Muscle layer of duodenum (tissue), 2 donors: ENCODE data around the gene KLK1.
"Not testable (repeated sequence)": the region's sequence is repeated elsewhere in the genome, so short reads cannot be mapped to it uniquely, and the experiment has no call there.

ENCODE experiments used
- H3K27ac ChIP-seq: one replicate; pipeline ENCODE4 v1.7.0; 2013; ENCODE audit warnings: mild to moderate bottlenecking, low read length
- H3K27me3 ChIP-seq: one replicate; pipeline ENCODE4 v1.7.0; 2013; ENCODE audit warnings: low read depth, mild to moderate bottlenecking, control low read depth, low read length
- H3K36me3 ChIP-seq, 2 donors: one replicate each; pipeline ENCODE4 v1.7.0; 2013; ENCODE audit warnings: low read length in 2 of 2, control low read depth in 1 of 2, mild to moderate bottlenecking in 1 of 2; ENCODE audit not compliant: insufficient read depth in 2 of 2, control insufficient read depth in 1 of 2
- H3K4me1 ChIP-seq, 2 donors: one replicate each; pipeline ENCODE4 v1.7.0; 2013; ENCODE audit warnings: low read length in 2 of 2, mild to moderate bottlenecking in 2 of 2, control low read depth in 1 of 2, moderate library complexity in 1 of 2; ENCODE audit not compliant: insufficient read depth in 2 of 2, control insufficient read depth in 1 of 2
- H3K4me3 ChIP-seq, 2 donors: one replicate each; pipeline ENCODE4 v1.7.0; 2013; ENCODE audit warnings: low read length in 2 of 2, low read depth in 1 of 2, mild to moderate bottlenecking in 1 of 2
- H3K9me3 ChIP-seq, 2 donors: one replicate each; pipeline ENCODE4 v1.7.0; 2013; ENCODE audit warnings: low read length in 2 of 2, control low read depth in 1 of 2, mild to moderate bottlenecking in 1 of 2; ENCODE audit not compliant: control insufficient read depth in 1 of 2
- donor health status: healthy.

The KLK1 gene

DNA sequence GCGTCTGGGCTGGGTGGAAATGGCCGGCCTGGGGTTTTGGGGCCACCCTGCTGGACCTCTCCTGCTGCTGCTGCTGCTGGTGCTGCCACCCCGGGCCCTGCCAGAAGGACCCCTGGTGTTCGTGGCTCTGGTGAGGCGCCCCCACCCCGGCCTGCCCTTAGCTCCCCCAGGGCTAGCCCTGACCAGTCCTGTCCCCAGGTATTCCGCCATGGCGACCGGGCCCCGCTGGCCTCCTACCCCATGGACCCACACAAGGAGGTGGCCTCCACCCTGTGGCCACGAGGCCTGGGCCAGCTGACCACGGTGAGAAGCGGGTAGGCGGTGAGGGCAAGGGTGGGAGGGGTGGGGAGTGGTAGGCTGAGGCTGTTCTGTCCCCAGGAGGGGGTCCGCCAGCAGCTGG, 33.2 kb downstream of the KLK1 start, which contains the start of gene ACP4:
ACP4 (plus strand) TSS at position 20 of the 400 bp plus-strand sequence; CDS start at position 20, 0 bp downstream.
- Histone ChIP-seq H3K4me1 (no peaks in the 10 kb centered on the region), H3K9me3 (no peaks in the 10 kb centered on the region), H3K4me3 (no peak within 1 kb of the TSS)

DNA sequence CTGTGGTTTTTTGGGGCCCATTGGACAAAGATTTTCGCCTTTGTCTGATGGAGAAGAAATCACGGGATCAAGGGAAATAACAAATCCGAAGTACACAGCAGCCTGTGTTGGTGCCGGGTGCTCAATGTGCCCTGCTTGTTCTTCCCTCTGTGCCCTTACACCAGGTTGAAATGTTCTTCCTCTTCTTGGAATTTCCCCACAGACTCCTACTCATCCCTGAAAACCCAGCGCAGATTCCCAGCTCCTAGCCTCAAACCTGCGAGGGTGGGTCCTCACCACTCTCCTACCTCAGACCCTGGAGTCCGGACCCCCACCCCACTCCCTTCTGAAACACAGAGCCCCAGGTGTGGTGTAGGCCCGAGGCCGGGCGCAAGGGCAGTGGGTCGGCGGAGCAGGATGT, 38.3 kb downstream of the KLK1 start:
- H3K4me3 ChIP-seq = no peak overlapping the region
- no peaks in the 10 kb centered on the region for H3K9me3 ChIP-seq
- H3K27me3 ChIP-seq = peaks cover 10% of the 10 kb centered on the region
- H3K36me3 ChIP-seq = no peaks in the 10 kb centered on the region
- H3K27ac ChIP-seq = no peak overlapping the region
- peaks cover 0 to 3% of the 10 kb centered on the region in 2 donors for H3K4me1 ChIP-seq

More for the DNA sequence above, 33.2 kb downstream of the KLK1 start, which contains the start of gene ACP4:
- Histone ChIP-seq H3K27me3 (no peaks in the 10 kb centered on the region), H3K36me3 (no peaks in the 10 kb centered on the region), H3K27ac (no peak within 1 kb of the TSS)

DNA sequence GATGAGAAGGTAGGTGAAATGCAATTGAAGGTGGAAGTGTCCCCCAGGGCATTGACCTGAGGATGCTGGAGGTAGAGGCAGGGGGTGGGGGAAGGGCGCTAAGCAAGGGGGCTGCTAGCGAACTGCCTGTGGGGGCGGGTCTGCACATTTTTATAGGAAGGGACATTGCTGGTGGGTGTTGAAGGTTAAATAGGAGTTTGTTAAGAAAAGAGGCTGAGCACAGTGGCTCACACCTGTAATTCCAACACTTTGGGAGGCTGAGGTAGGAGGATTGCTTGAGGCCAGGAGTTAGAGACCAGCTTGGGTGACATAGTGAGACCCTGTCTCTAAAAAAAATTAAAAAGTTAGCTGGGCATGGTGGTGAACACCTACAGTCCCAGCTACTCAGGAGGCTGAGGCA, 38.9 kb downstream of the KLK1 start:
- peaks cover 16% of the 10 kb centered on the region for H3K27me3 ChIP-seq

DNA sequence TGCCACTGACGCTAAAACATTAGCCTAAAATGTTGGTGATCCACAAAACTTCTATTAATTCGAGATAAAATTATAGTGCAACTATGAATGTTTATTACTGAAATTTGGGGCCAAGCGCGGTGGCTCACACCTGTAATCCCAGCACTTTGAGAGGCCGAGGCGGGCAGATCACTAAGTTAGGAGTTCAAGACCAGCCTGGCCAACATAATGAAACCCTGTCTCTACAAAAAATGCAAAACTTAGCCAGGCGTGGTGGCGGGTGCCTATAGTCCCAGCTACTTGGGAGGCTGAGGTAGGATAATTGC, 39.8 kb downstream of the KLK1 start:
- H3K36me3 ChIP-seq, H3K4me3 ChIP-seq, H3K4me1 ChIP-seq, H3K9me3 ChIP-seq, H3K27ac ChIP-seq: not testable (repeated sequence)
- peaks cover 25% of the 10 kb centered on the region for H3K27me3 ChIP-seq

More for the DNA sequence above, 38.9 kb downstream of the KLK1 start:
- Histone ChIP-seq H3K9me3 (no peaks in the 10 kb centered on the region), H3K27ac (no peak overlapping the region), H3K4me3 (no peak overlapping the region), H3K36me3 (no peaks in the 10 kb centered on the region), H3K4me1 (peaks cover 0 to 3% of the 10 kb centered on the region in 2 donors)

DNA sequence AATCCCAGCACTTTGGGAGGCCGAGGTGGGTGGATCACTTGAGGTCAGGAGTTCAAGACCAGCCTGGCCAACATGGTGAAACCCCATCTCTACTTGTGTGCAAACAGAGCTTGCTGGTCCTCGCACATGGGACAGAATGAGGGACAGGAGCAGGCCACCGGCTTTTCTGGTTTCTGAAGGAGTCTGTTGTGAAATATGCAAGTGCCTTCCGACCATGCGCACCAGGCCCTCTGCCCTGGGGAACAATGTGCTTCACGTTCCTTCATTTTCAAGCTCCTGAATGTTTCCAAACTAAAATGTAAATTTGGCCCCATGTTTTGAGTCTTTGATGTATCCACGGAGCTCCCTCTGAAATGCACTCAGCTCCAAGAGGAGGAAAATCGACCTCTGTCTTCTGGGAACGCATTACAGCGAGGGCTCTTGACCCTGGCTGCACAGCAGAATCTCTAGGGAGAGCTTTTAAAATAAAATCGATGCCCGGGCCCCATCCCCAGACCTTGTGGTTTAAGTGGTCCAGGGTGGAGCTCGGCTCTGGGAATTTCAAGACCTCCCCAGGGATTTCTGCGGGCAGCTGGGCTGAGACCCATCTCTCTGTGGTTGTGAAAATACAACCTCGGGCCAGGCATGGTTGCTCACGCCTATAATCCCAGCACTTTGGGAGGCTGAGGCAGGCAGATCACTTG, 42.7 kb downstream of the KLK1 start:
- Histone ChIP-seq H3K4me3 (no peak overlapping the region), H3K27me3 (peaks cover 40% of the 10 kb centered on the region), H3K9me3 (peaks cover 0 to 2% of the 10 kb centered on the region in 2 donors), H3K4me1 (peaks cover 0 to 3% of the 10 kb centered on the region in 2 donors), H3K27ac (no peak overlapping the region), H3K36me3 (no peaks in the 10 kb centered on the region)

DNA sequence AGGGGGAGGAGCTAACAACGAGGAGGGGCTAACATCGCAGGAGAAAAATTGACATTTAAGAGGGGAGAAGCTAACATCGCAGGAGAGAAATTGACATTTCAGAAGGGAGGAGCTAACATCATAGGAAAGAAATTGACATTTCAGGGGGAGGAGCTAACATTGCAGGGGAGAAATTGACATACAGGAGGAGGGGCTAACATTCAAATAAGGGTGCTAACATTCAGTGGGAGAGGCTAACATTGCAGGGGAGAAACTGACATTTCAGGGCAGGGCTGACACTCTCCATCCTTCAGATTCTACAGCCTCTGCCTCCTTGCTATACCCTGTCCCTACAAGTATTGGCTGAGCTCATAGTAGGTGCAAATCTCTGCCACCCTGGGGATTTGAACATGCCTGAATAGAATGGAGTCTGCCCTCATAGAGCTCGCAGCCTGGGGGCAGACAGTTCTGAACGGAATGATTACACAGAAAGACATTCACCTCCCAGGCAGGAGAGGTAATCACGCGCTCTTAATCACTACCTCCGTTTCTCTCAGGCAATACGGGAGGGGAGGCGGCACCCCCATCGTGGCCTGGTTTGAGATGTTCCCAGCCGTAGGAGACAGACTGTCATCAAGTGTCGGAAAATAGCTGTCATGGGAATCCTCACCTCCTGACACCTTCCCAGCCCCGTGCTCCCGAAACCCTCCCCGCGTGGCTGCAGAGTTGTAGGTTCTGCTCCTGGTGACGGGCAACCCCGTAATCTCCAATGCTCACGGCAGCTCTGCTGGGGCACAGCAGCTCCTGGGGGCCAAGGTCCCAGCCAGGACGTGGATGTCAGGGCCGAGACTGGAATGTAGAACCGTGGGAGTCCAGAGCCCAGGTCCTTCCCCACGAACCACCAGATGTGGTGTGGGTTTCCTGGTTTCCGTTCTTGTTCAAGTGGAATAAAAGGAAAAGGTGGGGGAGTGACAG, 43.8 kb downstream of the KLK1 start:
- Histone ChIP-seq H3K4me3 (no peak overlapping the region), H3K27ac (no peak overlapping the region), H3K9me3 (peaks cover 0 to 2% of the 10 kb centered on the region in 2 donors), H3K4me1 (peaks cover 0 to 3% of the 10 kb centered on the region in 2 donors), H3K36me3 (no peaks in the 10 kb centered on the region), H3K27me3 (peaks cover 40% of the 10 kb centered on the region)

DNA sequence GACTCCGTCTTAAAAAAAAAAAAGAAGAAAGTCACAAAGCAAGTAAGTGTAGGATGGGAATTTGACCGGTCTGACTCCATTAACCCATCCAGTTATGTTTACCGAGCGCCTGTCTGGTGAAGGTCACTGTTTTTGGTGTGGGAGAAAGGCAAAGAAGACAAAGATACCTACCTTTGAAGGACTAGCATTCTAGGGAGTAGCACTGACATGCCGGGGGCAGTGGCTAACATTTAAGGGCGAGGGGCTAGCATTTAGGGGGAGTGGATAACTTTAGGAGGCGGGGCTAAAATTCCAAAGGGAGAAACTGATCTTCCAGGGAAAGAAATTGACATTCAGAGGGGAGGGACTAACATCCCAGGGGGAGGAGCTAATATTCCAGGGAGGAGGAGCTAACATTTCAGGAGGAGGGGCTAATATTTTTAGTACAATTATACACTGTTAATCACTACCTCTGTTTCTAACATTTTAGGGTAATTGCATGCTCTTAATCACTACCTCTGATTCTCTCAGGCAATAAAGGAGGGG, 44.6 kb downstream of the KLK1 start:
- no peak overlapping the region for H3K27ac ChIP-seq

DNA sequence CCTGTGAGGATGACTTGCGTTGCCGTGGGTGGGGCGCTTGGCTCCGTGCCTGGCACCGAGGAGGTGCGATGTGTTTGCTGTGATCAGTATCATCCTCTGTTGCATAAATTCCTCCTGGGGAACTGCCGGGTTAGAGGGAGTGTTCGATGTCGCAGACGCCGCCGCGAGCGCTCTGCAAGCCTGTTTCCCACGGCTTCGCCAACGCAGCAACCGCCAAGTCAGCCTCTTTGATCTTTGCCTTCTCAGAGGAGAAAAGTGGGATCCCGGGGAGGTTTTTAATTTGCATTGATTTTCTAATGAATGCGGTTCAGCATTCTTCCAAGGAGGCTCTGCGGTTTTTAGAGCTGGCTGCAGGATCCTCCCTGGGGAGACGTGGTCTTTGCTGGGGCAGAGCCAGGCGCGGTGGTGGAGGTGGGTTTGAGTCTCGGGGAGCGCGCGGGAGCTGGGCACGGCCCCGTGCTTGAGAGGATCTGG, 45.7 kb downstream of the KLK1 start:
- no peaks in the 10 kb centered on the region for H3K4me1 ChIP-seq
- no peaks in the 10 kb centered on the region for H3K36me3 ChIP-seq
- H3K27ac ChIP-seq = no peak overlapping the region
- no peak overlapping the region for H3K4me3 ChIP-seq
- peaks cover 40% of the 10 kb centered on the region for H3K27me3 ChIP-seq
- peaks cover 0 to 2% of the 10 kb centered on the region in 2 donors for H3K9me3 ChIP-seq

More for the DNA sequence above, 44.6 kb downstream of the KLK1 start:
- H3K4me3 ChIP-seq = no peak overlapping the region
- H3K27me3 ChIP-seq = peaks cover 40% of the 10 kb centered on the region
- H3K36me3 ChIP-seq = no peaks in the 10 kb centered on the region
- H3K4me1 ChIP-seq = peaks cover 0 to 3% of the 10 kb centered on the region in 2 donors
- peaks cover 0 to 2% of the 10 kb centered on the region in 2 donors for H3K9me3 ChIP-seq

DNA sequence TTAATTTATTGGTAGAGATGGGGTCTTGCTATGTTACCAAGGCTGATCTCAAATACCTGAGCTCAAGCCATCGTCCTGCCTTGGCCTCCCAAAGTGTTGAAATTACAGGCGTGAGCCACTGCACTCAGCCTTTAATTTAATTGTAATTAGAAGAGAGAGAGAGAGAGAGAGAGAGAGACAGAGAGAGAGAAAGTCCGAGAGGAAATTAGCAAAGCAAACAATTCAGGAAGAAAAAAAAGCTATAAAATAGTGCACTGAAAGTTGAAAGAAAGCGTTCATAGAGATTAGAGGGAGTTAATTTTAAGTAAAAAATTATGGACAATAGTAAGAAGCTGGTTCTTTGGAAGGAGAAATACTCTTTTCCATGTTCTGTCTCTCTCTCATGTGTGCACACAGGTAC, 46.3 kb downstream of the KLK1 start:
- Histone ChIP-seq H3K27ac (no peak overlapping the region), H3K27me3 (peaks cover 40% of the 10 kb centered on the region), H3K4me3 (no peak overlapping the region), H3K36me3 (no peaks in the 10 kb centered on the region), H3K9me3 (peaks cover 0 to 2% of the 10 kb centered on the region in 2 donors), H3K4me1 (no peaks in the 10 kb centered on the region)

DNA sequence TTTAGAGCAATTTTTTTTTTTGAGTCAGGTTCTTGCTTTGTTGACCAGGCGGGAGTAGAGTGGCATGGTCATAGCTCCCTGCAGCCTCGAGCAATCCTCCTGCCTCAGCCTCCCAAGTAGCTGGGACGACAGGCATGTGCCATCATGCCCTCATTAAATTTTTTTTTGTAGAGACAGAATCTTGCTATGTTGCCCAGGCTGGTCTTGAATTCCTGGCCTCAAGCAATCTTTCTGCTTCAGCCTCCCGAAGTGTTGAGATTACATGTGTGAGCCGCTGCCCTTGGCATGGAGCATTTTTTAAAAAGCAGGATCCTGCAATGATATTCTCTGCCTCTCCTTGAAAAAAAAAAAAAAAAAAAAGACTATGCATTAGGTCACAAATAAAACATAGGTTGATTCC, 47.5 kb downstream of the KLK1 start:
- no peaks in the 10 kb centered on the region for H3K36me3 ChIP-seq
- peaks cover 38% of the 10 kb centered on the region for H3K27me3 ChIP-seq

DNA sequence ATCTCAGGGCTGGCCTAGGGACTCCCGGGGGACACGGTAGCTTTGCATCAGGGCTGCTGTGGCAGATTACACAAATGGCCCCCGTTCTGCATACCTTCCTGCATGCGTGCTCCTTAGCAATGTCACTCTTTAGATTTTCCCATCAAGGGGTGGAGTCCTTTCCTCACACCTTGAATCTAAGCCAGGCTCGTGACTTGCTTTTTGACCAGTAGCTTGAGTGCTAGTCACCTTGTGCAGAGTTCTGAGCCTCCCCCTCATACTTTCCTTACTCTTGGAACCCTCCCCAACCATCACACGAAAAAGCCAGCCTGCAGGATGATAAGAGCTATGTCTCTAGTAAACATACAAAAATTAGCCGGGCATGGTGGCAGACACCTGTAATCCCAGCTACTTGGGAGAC, 50.1 kb downstream of the KLK1 start:
- peaks cover 11% of the 10 kb centered on the region for H3K27me3 ChIP-seq
- not testable (repeated sequence) for H3K36me3 ChIP-seq, H3K4me1 ChIP-seq, H3K27ac ChIP-seq, H3K4me3 ChIP-seq, H3K9me3 ChIP-seq

More for the DNA sequence above, 47.5 kb downstream of the KLK1 start:
- H3K27ac ChIP-seq = no peak overlapping the region
- H3K9me3 ChIP-seq = peaks cover 0 to 2% of the 10 kb centered on the region in 2 donors
- H3K4me1 ChIP-seq = no peaks in the 10 kb centered on the region
- H3K4me3 ChIP-seq = no peak overlapping the region
